ENCODE data around the gene ZNF276. TPM values are rescaled to one million over a fixed set of nuclear protein-coding genes. Genes with fewer than 3 reads are reported as not detected.

Gene ZNF276
- total RNA-seq, 1 experiment from 2014 or later, result 19.9 TPM

DNA sequence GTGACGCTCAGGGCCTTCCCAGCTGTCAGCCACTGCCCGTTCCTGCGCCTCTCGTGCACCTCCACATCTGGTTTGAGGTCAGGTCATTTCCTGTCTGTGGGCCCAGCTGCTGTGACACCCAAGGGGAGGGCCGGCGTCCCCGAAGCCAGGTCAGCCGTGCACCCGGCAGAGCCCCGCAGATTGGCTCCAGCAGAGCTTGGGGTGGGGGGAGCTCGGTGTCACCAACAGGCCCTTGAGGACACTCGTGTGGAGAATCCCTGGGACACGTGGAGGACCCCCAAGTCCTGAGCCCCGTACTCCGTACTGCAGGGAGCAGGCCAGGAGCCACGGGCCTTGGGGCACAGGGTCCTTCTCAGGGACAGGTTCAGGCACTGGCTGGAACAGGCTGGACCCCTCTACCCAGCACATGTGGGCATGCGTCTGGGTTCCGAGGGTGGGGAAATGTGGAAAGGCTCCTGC lies 24.6 kb upstream of the ZNF276 start:
- TF ChIP-seq TCF7L2 (IDR thresholded peaks at IDR 0.05; ENCODE audit: low read depth, low read length), result no peak
- TF ChIP-seq, protein P1, sequence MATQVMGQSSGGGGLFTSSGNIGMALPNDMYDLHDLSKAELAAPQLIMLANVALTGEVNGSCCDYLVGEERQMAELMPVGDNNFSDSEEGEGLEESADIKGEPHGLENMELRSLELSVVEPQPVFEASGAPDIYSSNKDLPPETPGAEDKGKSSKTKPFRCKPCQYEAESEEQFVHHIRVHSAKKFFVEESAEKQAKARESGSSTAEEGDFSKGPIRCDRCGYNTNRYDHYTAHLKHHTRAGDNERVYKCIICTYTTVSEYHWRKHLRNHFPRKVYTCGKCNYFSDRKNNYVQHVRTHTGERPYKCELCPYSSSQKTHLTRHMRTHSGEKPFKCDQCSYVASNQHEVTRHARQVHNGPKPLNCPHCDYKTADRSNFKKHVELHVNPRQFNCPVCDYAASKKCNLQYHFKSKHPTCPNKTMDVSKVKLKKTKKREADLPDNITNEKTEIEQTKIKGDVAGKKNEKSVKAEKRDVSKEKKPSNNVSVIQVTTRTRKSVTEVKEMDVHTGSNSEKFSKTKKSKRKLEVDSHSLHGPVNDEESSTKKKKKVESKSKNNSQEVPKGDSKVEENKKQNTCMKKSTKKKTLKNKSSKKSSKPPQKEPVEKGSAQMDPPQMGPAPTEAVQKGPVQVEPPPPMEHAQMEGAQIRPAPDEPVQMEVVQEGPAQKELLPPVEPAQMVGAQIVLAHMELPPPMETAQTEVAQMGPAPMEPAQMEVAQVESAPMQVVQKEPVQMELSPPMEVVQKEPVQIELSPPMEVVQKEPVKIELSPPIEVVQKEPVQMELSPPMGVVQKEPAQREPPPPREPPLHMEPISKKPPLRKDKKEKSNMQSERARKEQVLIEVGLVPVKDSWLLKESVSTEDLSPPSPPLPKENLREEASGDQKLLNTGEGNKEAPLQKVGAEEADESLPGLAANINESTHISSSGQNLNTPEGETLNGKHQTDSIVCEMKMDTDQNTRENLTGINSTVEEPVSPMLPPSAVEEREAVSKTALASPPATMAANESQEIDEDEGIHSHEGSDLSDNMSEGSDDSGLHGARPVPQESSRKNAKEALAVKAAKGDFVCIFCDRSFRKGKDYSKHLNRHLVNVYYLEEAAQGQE (IDR thresholded peaks at IDR 0.05; ENCODE audit: insufficient read depth in 1 of 2, low read depth in 2 of 2, low read length in 1 of 2), result no peak
- TF ChIP-seq SIN3A (IDR thresholded peaks at IDR 0.05; ENCODE audit: borderline replicate concordance, insufficient read depth, low read depth, low read length), result no peak
- TF ChIP-seq POLR2AphosphoS5 (IDR thresholded peaks at IDR 0.05; ENCODE audit: low read depth, low read length), result no peak
- TF ChIP-seq, protein P2, sequence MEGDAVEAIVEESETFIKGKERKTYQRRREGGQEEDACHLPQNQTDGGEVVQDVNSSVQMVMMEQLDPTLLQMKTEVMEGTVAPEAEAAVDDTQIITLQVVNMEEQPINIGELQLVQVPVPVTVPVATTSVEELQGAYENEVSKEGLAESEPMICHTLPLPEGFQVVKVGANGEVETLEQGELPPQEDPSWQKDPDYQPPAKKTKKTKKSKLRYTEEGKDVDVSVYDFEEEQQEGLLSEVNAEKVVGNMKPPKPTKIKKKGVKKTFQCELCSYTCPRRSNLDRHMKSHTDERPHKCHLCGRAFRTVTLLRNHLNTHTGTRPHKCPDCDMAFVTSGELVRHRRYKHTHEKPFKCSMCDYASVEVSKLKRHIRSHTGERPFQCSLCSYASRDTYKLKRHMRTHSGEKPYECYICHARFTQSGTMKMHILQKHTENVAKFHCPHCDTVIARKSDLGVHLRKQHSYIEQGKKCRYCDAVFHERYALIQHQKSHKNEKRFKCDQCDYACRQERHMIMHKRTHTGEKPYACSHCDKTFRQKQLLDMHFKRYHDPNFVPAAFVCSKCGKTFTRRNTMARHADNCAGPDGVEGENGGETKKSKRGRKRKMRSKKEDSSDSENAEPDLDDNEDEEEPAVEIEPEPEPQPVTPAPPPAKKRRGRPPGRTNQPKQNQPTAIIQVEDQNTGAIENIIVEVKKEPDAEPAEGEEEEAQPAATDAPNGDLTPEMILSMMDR (IDR thresholded peaks at IDR 0.05), result no peak
- POLR2A ChIA-PET, result no interaction called here
- CTCF ChIA-PET, result no interaction called here

DNA sequence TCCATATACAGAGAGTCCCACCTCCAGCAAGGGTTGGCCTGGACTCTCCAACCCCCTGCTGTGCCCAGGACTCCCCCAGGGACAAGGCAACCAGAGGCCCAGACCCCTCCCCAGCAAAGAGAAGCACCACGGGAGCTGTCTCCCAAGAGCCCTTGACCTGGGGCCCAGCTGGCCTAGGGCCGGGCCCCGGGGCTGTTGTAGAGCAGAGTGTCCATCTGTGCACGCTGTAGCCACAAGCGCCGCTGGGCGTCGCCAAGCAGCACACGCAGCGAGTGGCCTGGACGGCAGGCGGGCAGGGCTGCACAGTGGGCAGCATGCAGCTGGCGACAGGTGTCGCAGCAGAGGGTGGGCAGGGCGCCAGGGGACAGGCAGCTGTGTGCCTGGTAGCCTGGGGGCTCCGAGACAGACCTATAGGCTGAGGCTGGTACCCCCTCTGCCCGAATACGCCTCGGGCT lies 24.1 kb upstream of the ZNF276 start:
- H3K36me3 ChIP-seq (ENCODE audit: control insufficient read depth, insufficient read depth, low read length), result no peaks in the 10 kb centered on the region; the same call in 1 of the 2 replicates
- no TSS peak for BruUV-seq (replicated peaks)
- no peak overlapping the region for H3K4me3 ChIP-seq (ENCODE audit: low read depth in 2 of 2, low read length in 2 of 2)
- no peaks in the 10 kb centered on the region for H3K27me3 ChIP-seq (ENCODE audit: control insufficient read depth, insufficient read depth, low read length)
- no peaks in the 10 kb centered on the region for H3K9me3 ChIP-seq (ENCODE audit: control insufficient read depth, insufficient read depth, low read depth, low read length)
- intact Hi-C loops (cut with micrococcal nuclease; ENCODE audit: unreplicated experiment), result no loop called here
- H3K27ac ChIP-seq (ENCODE audit: low read length), result no peak overlapping the region
- no peak for TF ChIP-seq TCF7L2 (IDR thresholded peaks at IDR 0.05; ENCODE audit: low read depth, low read length)
- TF ChIP-seq SIN3A (IDR thresholded peaks at IDR 0.05; ENCODE audit: borderline replicate concordance, insufficient read depth, low read depth, low read length), result no peak
- TF ChIP-seq POLR2AphosphoS5 (IDR thresholded peaks at IDR 0.05; ENCODE audit: low read depth, low read length), result no peak; the same call in 1 of the 2 replicates
- TF ChIP-seq, protein P2 (IDR thresholded peaks at IDR 0.05), result no peak
- TF ChIP-seq, protein P1 (IDR thresholded peaks at IDR 0.05; ENCODE audit: insufficient read depth in 1 of 2, low read depth in 2 of 2, low read length in 1 of 2), result no peak
- DNase-seq (ENCODE audit: low read depth, low spot score), result no peak
- H3K4me1 ChIP-seq (ENCODE audit: control insufficient read depth, insufficient read depth, low read length), result peaks cover 4% of the 10 kb centered on the region; the same call in 1 of the 2 replicates
- ChIA-PET CTCF (no interaction called here), POLR2A (no interaction called here)
- in situ Hi-C loops (cut with HindIII; ENCODE audit: low pct_unique_long_range_greater_than_20kb, low sequenced_read_pairs), result no loop called here
- ATAC-seq, result no peak

More for the DNA sequence above, 24.6 kb upstream of the ZNF276 start:
- DNase-seq (ENCODE audit: low read depth, low spot score), result no peak
- peaks cover 4% of the 10 kb centered on the region; the same call in 1 of the 2 replicates for H3K4me1 ChIP-seq (ENCODE audit: control insufficient read depth, insufficient read depth, low read length)
- no TSS peak for BruUV-seq (replicated peaks)
- H3K9me3 ChIP-seq (ENCODE audit: control insufficient read depth, insufficient read depth, low read depth, low read length), result no peaks in the 10 kb centered on the region
- no peaks in the 10 kb centered on the region for H3K27me3 ChIP-seq (ENCODE audit: control insufficient read depth, insufficient read depth, low read length)
- H3K4me3 ChIP-seq (ENCODE audit: low read depth in 2 of 2, low read length in 2 of 2), result no peak overlapping the region
- no peak overlapping the region for H3K27ac ChIP-seq (ENCODE audit: low read length)
- intact Hi-C loops (cut with micrococcal nuclease; ENCODE audit: unreplicated experiment) (no loop called here), in situ Hi-C loops (cut with HindIII; ENCODE audit: low pct_unique_long_range_greater_than_20kb, low sequenced_read_pairs) (no loop called here)
- ATAC-seq, result no peak
- no peaks in the 10 kb centered on the region; the same call in 1 of the 2 replicates for H3K36me3 ChIP-seq (ENCODE audit: control insufficient read depth, insufficient read depth, low read length)

Data from Panc1 (cell line).